ENCODE results near the gene NDE1.
"Not testable (repeated sequence)": the region's sequence is repeated elsewhere in the genome, so short reads cannot be mapped to it uniquely, and the experiment has no call there.

NDE1 gene

GRCh38 chr16:15650019-15650697, at the start of gene NDE1:
Gene NDE1 (plus strand): TSS chr16:15650245. CDS start chr16:15664779, 14,534 bp downstream.
- Mint-ChIP-seq H3K36me3 (peaks cover 13% of the 10 kb centered on the region), H3K4me3 (peak within 1 kb of the TSS; percentile 97), H3K27me3 (no peaks in the 10 kb centered on the region)

DNA sequence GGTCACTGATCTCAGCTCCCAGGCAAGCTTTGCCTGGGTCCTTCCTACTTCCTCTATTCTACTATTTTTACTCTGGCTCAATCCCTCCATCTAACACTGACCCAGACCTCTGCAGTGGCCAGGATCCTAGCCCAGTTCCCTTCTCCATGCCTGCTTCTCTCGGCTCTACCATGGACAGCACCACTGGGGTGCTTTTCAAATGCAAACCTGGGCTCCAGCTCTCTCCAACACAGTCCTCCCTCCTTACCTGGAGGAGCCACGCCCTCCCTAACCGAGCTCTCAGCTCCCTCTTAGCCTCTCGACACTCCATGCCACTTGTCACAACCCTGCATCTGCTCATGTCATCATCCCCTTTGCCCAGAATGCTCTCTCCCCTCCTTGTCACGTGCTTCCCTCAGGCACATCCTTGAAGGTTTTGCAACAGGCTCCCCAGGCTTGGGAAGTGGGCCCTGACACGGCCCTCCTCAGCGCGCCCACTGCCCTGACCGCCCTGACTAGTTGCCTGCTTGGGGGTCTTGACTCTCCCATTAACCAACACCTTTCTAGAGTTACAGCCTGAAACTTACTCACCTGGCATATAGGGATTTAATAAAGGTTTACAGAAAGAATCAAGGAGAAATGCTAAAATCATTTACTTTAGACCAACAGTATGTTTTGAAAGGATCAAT, 48.7 kb upstream of the NDE1 start:
- H3K9me3 Mint-ChIP-seq = no peaks in the 10 kb centered on the region
- no peaks in the 10 kb centered on the region for H3K27me3 Mint-ChIP-seq
- H3K36me3 Mint-ChIP-seq = peaks cover 68% of the 10 kb centered on the region

More at GRCh38 chr16:15650019-15650697, at the start of gene NDE1:
- Mint-ChIP-seq H3K4me1 (peaks cover 48% of the 10 kb centered on the region), H3K27ac (peak within 1 kb of the TSS; percentile 93), H3K9me3 (no peaks in the 10 kb centered on the region)
- peak; percentile 98 for ATAC-seq

GRCh38 chr16:15602285-15603044, 47.6 kb upstream of the NDE1 start:
- Mint-ChIP-seq H3K9me3 (no peaks in the 10 kb centered on the region), H3K36me3 (peaks cover 73% of the 10 kb centered on the region), H3K27ac (peak overlapping the region; percentile 28), H3K27me3 (no peaks in the 10 kb centered on the region), H3K4me1 (peaks cover 18% of the 10 kb centered on the region), H3K4me3 (no peak overlapping the region)
- no peak for ATAC-seq

More for the DNA sequence above, 48.7 kb upstream of the NDE1 start:
- Mint-ChIP-seq H3K4me3 (no peak overlapping the region), H3K4me1 (peaks cover 11% of the 10 kb centered on the region), H3K27ac (peak overlapping the region; percentile 28)
- ATAC-seq = no peak

DNA sequence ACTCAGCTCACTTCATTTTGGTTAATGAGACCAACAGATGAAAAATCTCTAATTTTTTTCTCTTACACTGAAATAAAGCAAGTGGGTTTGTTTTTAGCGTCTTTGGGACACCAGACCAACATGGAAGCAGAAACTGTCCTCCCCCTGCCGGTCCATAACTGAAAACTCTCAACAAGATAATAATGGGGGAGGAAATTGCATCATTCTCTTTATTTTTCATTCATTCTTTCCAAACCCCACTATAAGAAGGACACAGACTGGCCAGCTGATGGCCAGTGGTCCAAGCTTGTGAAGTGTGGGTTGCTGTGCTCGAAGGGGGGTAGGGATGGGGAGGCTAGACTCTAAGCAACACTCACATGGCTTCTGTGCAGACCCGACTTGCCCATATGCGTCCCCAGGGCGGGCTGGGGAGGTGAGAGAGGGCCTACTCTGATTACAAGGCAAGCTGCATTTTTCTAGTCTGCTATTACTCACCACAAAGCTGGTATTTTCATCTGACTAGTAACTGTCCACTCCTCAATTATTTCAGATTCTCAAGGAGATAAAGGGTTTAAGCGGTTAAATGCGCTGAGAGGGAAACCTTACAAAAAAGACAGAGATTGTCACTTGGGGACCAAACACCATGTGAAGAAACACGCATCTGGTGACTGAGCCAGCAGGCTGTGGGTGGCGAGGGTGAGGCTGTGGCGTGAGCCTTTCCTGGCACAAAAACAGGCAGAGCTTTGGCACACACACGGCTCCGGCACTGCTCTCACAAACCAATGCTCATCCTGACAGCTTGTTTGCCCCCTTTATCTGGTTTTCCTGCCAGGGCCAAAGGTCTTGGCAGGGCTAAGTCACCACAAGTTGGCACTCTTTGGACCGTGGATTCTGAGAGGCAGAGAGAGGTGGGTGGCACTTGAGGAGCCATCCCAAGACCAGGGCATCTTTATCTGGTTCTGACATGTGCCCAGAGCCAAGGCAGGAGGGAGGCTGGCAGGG, 45.3 kb upstream of the NDE1 start:
- no peak overlapping the region for H3K4me3 Mint-ChIP-seq
- no peaks in the 10 kb centered on the region for H3K27me3 Mint-ChIP-seq
- H3K4me1 Mint-ChIP-seq = peaks cover 12% of the 10 kb centered on the region
- H3K9me3 Mint-ChIP-seq = no peaks in the 10 kb centered on the region
- no peak for ATAC-seq
- H3K36me3 Mint-ChIP-seq = peaks cover 76% of the 10 kb centered on the region
- H3K27ac Mint-ChIP-seq = peak overlapping the region; percentile 59

- ATAC-seq = no peak
- Mint-ChIP-seq H3K4me3 (no peak overlapping the region), H3K27me3 (no peaks in the 10 kb centered on the region), H3K4me1 (peaks cover 12% of the 10 kb centered on the region), H3K36me3 (peaks cover 76% of the 10 kb centered on the region), H3K27ac (peak overlapping the region; percentile 59), H3K9me3 (no peaks in the 10 kb centered on the region)
These were observed 44.1 kb upstream of the NDE1 start for GRCh38 chr16:15605839-15606517.

- H3K4me3 Mint-ChIP-seq = no peak overlapping the region
- H3K4me1 Mint-ChIP-seq = peaks cover 12% of the 10 kb centered on the region
- peaks cover 71% of the 10 kb centered on the region for H3K36me3 Mint-ChIP-seq
- no peaks in the 10 kb centered on the region for H3K27me3 Mint-ChIP-seq
- ATAC-seq = no peak
- H3K9me3 Mint-ChIP-seq = no peaks in the 10 kb centered on the region
- H3K27ac Mint-ChIP-seq = peak overlapping the region; percentile 59
These were observed 43.4 kb upstream of the NDE1 start for GRCh38 chr16:15606518-15607220.

DNA sequence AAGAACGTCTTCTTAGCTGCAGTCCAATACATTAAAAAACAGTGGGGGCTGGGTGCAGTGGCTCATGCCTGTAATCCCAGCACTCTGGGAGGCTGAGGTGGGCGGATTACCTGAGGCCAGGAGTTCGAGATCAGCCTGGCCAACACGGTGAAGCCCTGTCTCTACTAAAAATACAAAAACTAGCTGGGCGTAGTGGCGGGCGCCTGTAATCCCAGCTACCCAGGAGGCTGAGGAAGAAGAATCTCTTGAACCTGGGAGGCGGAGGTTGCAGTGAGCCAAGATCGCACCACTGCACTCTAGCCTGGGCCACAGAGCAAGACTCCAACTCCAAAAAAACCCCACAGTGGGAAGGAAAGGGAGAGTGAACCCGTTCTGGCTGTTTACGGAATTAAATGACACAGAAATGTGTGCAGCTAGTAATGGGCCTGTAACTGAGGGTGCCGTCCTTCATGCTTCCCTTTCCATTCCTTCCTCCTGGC, 42.8 kb upstream of the NDE1 start:
- not testable (repeated sequence) for H3K9me3 Mint-ChIP-seq, H3K27me3 Mint-ChIP-seq, ATAC-seq, H3K4me3 Mint-ChIP-seq
- peaks cover 12% of the 10 kb centered on the region for H3K4me1 Mint-ChIP-seq
- H3K27ac Mint-ChIP-seq = peak overlapping the region; percentile 59
- peaks cover 68% of the 10 kb centered on the region for H3K36me3 Mint-ChIP-seq

DNA sequence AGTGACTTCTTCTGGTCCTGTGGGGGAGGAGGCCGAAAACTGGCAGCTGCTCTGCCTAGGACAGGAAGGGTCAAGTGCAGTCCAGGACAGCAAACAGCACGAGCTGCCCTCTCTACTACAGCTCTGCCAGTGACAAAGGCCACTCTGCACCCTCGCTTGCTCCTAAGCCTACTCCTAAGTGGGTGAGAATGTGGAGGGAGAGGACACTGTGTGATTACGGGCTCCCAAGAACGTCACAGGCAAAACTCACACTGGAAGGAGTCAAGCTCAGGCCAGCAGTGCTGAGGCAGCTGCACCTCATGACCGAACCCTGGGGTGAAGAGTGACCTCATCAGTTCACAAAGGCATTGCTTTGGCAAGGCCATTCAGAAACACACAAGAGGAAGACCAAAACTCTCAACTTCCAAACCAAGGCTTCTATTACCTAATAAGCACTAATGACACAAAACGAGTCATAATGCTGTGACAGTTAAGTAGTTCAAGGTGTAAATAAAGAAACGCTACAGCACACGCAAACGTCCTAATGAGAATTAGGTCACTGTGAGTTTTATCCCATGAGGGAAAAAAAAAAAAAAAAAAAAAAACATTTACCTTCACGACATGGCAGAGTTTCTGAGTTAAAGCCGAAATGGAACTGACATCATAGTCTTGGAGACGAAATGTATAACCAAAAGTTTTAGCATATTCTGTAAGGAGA, 42.2 kb upstream of the NDE1 start:
- Mint-ChIP-seq H3K27ac (no peak overlapping the region), H3K4me1 (peaks cover 12% of the 10 kb centered on the region), H3K36me3 (peaks cover 69% of the 10 kb centered on the region), H3K9me3 (no peaks in the 10 kb centered on the region), H3K27me3 (no peaks in the 10 kb centered on the region), H3K4me3 (no peak overlapping the region)
- ATAC-seq = no peak

DNA sequence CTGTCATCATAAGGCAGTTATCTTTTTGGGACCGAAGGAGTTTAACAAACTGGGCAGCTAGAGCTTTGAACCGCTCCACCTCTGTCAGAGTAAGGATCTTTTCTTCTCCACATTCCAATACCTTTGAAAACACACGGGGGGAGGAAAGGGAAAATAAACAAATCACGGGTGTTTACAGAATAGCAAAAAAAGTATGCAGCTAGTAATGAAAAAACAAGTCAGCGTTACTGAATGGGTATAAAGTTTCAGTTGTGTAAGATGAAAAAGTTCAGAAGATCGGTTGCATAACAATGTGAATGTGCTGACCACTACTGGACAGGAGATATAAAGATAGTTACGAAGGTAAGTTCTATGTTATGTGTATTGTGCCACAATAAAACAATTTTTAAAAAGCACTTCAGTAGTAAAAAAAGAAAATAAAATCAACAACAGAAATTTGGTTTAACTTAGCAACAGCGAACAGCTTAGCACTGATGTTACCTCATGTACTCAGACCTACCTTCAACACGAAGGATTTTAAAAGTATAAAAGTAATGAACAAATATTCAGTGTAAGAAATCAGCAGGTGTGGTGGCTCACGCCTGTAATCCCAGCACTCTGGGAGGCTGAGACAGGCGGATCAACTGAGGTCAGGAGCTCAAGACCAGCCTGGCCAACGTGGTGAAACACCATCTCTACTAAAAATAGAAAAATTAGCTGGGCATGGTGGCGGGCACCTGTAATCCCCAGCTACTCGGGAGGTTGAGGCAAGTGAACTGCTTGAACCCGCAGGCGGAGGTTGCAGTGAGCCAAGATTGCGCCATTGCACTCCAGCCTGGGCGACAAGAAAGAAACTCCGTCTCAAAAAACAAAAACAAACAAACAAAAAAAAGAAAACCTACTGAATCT, 41.4 kb upstream of the NDE1 start:
- Mint-ChIP-seq H3K9me3 (no peaks in the 10 kb centered on the region), H3K27me3 (no peaks in the 10 kb centered on the region), H3K4me1 (peaks cover 12% of the 10 kb centered on the region), H3K27ac (no peak overlapping the region), H3K4me3 (no peak overlapping the region), H3K36me3 (peaks cover 69% of the 10 kb centered on the region)
- ATAC-seq = no peak

DNA sequence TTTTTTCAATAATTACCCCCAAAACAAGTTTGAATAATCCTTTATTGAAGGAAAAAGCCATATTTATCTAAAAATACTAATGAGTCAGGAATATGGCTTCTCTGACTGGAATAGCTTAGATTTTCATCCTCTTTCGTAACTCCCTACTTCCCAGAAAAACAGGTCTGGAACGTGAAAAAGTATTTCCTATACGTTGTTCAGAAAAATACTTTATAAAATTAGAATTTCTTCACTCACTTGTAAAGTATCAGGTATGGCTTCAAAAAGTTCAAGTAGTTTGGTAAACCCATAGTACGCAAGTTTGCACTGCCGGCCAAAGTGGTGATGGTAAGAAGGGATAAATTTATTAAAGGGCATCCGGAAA, 40.8 kb upstream of the NDE1 start:
- no peak for ATAC-seq
- H3K36me3 Mint-ChIP-seq = peaks cover 70% of the 10 kb centered on the region
- H3K27me3 Mint-ChIP-seq = no peaks in the 10 kb centered on the region
- H3K4me3 Mint-ChIP-seq = no peak overlapping the region
- H3K27ac Mint-ChIP-seq = no peak overlapping the region
- H3K4me1 Mint-ChIP-seq = peaks cover 12% of the 10 kb centered on the region
- no peaks in the 10 kb centered on the region for H3K9me3 Mint-ChIP-seq

GRCh38 chr16:15610369-15610871, 39.6 kb upstream of the NDE1 start:
- Mint-ChIP-seq H3K36me3 (peaks cover 70% of the 10 kb centered on the region), H3K9me3 (no peaks in the 10 kb centered on the region), H3K4me3 (no peak overlapping the region), H3K27ac (no peak overlapping the region), H3K4me1 (peaks cover 12% of the 10 kb centered on the region), H3K27me3 (no peaks in the 10 kb centered on the region)
- ATAC-seq = no peak

- Mint-ChIP-seq H3K9me3 (no peaks in the 10 kb centered on the region), H3K36me3 (peaks cover 68% of the 10 kb centered on the region), H3K27me3 (no peaks in the 10 kb centered on the region)
These were observed 38.4 kb upstream of the NDE1 start for GRCh38 chr16:15611610-15612009.

More at GRCh38 chr16:15611610-15612009, 38.4 kb upstream of the NDE1 start:
- Mint-ChIP-seq H3K4me3 (no peak overlapping the region), H3K4me1 (peaks cover 4% of the 10 kb centered on the region), H3K27ac (no peak overlapping the region)
- ATAC-seq = no peak

All from stimulated activated memory B cell treated with anti-CD40 and anti-IgM and Interleukin-4, amounts not matched to agents 10 μg/mL and 1 μg/mL and 100 μg/mL, for 72 hours (primary cell).